ENCODE data around the gene RASSF5.

RASSF5 gene

DNA sequence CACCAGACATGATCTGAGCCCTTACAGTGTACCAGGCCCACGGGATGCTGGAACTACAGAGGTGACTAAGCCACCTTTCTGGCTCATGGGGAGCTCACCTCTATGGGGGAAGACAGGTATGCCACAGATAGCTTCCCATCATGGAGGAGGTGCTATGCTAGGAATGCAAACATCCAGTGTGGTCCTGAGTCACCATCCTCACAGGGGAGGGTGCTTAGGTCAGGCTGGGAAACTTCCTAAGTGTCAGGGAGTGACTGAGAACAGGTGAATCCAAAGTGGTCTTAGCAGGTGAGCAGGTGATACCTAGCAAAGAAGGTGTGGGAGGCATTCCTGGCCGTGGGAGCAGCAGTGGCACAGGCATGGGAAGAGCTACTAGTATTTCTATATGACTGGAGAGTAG is 8.6 kb upstream of the RASSF5 start:
- no peak for DNase-seq

DNA sequence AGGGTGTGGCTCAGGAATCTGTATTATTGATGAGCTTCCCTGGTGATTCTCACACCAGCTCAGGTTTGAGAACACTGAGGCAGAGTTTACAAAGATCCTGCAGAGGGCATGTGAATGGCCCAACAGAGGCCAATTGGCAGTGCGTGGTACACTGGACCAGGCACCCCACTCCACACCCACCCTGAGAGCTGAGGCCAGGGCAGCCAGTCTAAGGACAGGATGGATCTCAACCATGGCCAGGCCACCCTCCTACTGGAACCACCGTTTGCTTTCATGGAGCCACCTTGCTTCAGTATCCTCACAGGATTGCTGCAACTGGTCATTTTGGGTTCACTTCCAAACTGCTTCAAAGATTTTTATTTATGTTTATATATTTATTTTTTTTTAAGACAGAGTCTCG is 7.3 kb upstream of the RASSF5 start:
- DNase-seq = no peak

DNA sequence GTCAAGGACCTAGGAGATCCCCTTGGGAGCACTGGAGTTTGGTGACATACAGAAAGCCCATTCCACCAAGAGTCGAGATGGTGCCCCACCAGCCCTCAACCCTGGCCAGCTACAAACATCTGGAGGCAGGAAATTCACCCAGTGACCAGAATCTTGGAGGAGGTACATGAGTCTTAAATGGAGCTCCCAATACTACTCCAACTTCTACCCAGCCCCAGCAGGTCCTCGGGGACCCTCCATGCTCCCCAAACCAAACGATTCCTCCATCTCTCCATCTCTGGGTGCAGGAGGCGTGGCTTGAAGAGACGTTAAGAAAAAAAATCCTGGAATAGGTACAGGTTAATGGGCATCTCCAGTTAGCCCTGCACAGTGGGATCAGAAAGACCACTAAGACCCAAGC is 5.5 kb upstream of the RASSF5 start:
- DNase-seq = no peak

DNA sequence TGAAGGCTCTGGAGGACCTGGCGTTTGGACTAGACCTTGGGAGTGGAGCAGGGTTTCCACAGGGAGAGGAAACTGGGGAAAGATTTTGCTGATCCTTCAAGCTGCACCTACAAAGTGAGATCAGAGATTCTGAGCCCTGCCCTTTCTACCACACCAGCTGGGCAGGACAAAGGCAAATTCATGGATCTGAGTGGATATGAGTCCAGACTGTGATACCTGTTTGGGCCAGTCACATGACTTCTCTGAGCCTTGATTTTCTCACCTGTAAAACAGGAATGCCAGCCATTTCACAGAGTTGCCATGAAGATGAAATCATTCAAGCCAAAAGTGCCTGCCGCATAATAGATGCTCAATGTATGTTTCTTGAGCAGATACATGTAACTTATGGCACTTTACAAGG is 4.9 kb upstream of the RASSF5 start:
- DNase-seq = no peak

DNA sequence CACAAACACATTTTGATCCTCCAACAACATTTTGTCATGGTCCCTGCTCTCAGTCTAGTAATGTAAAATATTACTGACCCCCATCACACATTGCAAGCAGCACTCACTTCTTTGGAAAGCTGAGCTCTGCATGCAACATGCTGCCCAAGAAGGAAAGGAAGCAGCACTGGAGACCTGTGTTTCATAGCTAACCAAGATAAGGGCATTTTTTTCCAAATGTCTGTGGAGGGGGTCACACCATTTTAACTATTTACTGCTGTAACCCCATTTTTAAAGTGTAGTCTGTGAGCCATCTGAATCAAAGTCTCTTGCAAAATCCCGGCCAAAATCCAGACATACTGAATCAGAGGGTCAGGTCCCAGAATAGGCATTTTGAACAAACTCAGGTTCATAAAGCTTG is 4.5 kb upstream of the RASSF5 start:
- DNase-seq = no peak

DNA sequence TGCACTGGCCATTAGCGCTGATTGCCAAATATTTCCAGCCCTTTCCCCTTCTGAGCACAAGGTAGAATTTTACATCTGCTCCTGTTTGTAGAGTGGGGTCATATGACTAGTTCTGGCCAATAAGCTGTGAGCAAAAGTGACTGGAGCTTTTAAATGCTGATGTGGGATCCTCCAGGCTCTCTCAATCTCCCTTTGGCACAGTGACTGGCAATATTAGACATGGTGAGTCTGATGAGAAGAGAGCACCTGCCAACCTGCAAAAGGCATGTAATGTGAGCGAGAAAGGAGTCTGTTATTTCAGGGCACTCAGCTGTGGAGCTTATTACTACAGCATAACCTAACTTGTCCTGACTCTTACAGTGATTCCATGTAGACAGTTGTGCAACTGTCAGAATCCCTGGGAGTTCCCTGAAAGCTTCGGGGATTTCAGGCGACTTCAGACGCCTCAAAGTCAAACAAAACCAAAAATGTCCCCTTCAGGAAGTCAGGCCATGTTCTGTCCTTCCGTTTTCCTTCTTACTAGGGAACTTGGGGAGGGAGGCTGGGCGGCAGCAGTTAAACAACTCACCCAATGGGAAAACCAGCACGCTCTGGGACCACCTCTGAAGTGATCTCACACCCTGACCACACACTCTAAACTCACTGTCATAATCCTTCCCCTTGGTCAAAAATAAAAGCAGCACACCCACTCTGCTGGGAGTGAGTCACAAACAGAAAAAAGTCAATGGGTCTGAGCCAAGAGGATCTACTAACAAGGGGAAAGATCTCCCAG is 3.6 kb upstream of the RASSF5 start:
- DNase-seq = no peak

DNA sequence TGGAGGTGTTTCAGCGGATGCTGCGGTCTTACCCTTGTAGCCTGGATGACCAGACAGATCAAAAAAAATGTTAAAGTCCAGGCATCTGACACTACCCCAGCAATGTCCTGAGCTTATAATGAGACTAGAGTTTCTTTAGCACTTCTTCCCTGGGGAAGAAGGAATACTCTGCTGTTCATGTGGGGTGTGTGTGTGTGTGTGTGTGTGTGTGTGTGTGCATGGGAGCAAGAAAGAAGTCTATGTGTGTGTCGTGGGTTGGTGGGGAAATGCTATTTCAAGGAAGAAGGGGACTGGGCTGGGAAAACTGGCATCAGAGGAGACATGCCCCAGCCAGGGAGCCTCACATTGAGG is 3.0 kb upstream of the RASSF5 start:
- no peak for DNase-seq

DNA sequence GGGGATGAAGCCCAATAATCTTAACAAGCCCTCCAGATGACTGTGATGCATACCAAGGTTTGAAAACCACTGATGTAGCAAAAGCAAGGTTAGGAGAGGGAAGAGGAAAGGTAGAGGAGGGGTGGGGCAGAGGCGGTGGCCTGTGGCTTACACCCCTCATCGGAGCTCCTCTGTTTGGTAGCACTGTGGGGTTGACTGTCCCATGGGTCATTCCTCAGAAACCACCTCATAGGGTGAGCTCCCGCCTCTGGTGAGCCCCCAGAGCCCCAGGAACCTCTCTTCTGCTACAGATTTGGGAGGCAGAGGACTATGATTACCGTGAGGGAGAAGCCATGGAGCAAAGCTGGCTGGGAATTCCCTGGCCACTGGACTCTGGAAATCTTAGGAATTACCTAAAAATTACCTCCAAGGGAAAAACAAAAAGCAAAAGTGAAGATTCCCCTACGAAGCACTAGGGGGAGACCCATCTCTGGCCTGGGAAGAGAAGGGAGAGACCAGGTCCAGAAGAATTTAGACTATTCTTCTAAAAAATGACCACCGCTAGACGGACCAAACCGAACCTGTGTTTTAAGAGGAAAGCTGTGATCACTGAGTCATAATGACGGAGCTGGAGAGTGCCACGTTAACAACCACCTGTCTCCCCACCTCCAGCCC is 1.5 kb upstream of the RASSF5 start:
- DNase-seq = no peak

DNA sequence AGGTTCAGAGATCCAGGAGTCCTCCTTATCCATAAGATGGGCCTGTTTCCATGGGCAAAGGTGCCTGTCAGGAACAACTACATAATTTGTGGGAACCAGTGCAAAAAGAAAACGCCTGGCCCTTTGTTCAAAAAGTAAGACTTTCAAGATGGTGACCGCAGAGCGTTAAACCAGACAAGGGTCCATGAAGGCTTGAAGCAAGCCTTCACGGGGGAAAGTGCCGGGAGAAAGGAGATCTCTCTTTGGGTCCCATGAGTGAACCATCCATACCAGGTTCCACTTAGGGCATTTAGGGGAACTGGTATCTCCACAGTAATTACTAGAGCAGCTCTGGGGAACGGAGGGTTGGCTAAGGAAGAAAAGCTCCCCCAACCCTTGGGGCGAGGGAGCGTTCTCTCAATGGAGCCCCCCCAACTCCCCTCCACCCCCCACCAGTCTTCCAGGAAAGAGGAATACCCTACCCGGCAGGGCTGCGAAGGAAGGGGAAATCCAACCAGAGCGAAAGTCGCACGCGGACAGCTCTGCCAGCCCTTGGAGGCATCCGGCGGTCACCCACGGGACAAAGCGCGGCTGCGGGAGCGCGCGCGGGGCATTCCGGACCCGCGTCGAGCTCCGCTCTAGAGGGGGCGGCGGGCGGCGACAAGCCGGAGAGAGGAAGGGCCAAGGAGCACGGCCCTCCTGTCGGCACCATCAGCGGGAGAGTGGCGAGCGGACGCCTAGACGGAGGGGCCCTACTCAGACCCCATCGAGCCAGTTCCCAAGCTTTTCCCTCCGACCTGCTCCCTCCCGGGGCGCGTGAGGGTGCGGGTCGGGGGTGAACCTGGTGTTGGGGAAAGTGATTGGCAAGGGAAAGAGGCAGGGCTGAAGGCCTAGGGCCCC is 687 bp upstream of the RASSF5 start:
- no peak for DNase-seq

DNA sequence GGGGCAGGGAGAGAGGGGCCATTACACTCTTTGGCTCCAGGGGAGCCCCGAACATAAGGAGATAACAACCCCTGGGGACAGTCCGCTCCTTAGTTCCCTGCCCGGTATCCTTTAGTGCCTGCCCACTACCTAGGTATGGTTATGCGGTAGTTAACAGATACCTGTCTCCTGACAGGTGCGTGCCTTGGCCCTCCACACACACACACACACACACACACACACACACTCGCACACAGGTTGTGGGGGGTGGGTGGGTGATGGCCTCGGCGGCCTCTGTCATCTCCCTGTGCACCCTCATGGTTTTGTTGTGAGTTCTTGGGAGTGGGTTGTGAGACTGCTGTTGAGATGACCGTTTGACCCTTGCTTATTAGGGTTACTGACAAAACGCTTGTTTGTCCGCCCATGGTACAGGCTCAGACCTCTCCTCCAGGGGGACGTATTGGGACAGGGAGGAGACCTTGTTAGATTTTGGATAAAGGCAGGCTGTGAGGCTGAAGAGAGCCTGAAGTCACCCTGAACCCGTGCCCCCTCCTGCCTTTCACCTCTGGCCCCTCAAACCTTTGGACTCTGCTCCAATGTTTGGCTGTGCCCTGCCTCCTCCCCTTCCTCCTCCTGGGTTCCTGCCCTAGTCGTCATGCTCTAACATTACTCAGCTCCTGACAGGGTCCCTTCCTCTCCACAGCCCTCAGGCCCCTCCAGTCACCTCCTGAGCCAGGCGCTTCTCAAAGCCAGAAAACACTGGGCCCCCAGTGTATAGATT is 979 bp downstream of the RASSF5 start:
- DNase-seq = no peak

DNA sequence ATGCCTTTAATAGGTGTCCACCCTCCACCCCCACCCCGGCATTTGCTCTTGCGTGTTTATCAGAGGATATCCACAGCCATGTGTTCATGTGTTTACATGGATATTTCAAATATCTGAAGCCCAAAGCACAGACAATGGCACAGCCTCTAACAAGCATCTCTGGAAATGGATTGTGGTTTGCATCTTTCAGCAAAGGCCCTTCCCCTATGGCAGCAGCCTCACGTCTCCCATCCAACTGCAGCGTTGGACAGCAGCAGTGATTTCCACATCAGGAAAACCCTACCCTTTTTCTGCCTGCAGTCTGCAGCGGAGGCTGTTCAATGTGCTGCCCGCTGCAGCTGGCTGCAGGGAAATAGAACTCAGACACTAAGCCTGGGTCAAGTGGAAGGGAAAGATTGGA is 1.6 kb downstream of the RASSF5 start:
- no peak for DNase-seq

DNA sequence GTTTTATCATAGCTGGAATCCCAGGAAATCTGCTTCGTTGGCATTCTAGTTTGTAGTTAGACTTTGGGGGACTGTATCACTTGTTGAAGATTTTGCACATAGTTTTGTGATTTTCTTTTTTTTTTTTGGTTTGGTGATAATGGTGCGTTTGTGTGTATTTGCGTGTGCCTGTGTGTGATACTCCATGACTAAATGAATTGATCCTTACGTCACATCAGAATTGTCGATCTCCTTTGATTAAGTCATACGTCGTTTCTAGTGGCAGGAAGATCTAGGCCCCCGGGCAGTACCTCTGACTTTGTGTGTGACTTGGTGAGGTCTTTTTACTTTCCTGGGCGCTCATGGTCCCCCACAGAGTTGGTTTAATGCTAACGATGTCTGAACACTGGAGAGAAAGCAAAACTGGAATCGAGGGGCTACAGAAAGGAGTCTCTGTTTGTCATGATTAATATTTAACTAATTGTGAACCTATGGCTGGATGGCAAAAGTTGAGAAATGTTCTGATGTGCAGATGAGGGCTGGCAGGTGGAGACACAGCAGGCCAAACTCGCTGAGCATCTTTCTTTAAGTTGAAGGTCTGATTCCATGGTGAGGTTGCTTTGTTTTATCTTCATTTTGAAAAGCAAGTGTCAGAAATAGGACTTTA is 2.4 kb downstream of the RASSF5 start:
- DNase-seq = no peak

DNA sequence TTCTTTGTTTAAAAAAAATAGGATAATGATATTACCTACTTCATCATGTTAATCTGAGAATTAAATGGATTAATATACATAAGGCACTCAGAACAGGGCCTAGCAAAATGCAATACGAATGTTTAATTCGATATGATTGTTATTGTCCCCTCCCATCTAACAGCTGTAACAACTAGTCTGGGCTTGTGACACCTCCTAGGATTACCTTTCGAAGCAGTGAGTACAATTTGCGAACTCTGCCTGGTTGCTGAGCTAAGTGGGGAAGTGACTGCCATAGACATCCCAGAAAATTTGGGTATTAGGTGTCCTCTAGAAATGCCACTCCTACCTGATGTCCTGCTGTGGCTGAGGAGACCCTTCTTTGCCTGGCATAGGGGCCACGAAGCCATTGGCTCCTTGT is 3.0 kb downstream of the RASSF5 start:
- no peak for DNase-seq

DNA sequence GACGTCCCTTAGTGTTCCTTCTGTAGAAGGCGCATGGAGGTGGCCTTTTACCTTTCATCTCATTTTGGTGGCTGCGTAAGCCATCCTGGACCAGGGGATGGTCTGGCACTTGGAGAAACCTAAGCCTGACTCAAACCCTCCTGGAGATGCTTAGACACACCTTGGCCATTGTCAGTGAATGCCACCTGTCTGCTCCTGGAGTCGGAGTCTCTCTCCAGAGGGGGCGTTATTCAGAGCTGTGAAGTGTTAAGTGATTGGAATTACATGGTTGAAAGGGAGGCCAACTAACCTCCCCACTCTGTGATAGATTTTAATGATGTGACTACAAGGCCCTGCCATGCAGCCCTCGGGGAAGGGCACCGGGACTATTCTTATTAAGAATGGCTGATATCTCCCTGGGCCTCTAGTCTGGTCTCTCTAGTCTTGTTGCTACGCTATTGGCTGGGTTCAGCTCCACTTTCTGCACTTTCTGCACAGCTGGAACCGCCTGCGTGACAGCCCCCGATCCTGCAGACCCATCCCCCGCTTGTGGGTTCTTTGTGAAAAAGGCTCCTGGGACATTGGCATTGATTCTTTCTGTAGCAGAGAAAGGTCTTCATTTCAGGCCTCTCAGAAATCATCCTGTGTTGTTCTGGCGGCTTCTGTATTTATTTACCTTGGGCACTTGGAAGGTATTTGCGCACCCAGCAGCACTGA is 4.2 kb downstream of the RASSF5 start:
- DNase-seq = no peak

DNA sequence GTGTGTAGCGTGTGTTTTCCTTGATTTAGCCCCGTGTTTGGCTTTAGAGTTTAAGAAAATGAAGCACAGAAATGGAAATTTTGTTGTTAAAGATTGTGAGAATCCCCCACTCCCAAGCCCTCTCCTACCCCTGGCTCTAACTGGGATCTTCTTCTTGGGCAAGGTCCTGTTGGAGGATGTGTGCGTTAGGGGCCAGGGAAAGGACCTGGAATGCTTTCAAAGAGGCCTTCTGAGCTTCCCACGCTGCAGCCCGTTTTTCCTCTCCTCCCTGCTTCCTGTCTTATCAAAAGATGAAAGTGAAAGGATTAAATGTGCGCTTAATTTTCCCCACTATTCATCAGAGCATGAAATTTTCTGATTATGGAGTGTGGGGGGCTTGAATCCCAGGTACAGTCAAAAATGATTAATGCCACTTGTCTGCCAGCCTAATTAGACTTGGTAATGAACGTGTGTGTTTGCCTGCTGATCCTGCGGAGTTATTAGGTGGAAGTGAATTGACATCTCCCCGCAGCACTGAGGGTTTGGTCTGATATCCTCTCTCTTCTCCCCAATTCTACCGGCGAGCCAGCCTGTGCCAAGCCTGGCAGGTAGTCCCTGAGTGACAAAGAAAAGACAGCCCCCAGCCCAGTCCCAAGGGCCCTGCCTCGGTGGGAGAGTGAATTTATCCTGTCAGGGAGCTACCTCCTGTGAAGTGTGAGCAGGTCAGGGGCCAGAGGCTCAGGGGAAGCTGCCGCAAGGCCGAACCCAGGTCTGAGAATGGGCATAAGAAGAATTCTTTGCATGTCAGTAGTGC is 4.9 kb downstream of the RASSF5 start:
- no peak for DNase-seq

DNA sequence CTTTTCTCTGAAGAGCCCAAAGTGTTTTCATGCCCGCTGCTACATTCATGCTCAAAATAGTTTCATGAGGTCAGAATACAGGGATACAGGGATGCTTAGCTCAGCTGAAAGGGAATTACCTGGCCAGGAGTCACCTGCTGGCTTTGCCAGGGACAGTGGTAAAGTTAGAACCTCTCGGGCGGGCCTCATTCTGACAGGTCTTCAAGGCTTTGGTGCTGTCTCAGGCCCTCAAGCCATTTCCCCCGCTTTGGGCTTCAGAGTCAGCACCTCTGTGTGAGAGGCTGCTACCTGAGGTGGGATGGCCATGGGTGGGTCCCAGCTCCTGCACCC is 5.5 kb downstream of the RASSF5 start:
- DNase-seq = no peak

DNA sequence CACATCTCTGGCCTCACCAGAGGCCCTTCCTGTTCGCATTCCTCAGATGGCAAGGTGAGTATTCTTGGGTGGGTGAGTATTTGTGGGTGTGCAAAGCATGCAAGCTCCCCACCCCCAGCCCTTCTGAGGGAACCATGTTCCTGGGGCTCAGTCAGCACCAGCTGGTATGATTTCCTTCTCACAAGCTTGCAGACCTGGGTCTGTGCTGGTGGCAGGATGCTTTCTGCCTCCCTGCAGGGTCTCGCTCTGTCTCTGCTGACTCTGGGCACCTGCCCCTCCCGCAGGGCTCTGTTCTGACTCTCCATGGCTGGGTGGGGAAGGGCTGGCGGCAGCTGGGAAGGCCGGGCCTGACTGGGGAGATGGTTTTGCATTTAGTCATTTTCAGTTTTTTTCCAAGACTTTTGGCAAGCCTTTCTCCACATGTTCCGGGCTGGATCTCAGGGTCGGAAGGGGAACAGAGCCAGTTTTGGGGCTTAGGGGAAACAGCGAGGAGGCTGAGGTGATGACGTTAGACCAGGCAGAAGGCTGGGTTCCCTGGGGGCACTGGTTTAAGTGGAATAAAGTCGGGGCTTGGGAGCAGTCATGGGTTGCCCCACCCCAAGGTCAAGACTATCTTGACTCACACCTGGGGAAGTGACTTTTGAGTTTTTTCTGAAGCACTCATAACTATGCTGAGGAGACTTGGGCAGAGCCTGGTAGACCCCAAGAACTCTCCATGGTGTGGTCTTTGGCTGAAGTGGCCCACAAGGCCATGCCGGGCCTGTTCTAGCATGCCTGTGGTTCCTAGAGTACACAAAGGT is 6.2 kb downstream of the RASSF5 start:
- no peak for DNase-seq

DNA sequence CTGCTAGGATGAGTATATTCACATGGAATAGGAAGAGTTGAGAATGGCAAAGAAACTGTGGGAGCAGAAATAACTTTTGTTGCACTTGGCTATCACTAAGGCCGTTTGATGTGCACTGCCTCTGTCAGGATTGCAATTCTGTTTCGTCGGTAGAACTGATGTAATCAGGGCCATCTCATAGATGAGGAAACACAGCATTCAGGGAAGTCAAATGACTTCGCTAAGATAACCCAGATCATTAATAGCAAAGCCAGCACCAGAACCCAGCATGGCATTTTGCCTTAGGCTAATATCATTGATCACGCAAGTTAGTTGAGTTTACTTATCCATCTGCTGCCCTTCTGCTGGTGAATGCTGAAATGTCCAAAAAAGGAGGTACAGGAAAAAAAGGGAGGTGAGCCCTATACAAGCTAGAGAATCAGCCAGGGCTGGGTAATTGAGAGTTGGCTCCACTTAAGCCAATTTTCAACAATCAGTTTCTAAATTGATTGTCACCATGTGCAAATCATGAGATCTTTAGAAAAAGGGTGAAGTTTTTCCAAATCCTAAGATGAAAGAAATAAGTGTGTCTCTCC is 7.6 kb downstream of the RASSF5 start:
- DNase-seq = no peak

DNA sequence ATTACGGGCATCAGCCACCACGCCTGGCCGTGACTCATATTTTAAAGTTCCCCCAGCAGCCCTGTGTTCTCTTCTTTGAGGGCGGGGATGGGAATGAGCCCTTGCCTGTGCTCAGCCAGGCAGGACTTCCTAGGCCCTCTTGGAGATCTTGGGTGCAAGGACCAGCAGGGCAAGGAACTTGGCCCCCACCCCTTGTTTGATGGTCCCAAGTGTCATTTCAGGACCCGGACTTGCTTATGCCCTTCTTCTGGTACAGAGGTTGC is 9.3 kb downstream of the RASSF5 start:
- no peak for DNase-seq

DNA sequence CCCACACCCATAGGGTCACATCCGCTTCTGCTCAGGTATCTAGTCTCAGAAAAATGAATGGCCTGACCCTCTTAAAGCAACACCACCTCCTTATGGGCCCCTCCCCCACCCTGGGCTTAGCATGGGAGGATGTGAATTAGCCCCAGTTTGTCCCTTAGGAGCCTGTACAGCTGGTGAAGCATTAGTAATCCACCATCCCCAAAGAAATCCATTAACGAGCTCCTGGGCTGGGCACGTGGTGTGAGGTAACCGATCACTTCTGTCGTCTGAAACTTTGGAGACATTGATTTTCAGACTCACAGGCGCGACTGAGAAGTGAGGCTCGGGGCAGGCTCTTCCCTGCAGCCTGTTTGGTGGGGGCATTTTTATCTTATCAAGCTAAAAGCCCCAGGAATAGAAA is 10.5 kb downstream of the RASSF5 start:
- DNase-seq = no peak

Data from SHP77 (cell line).